ENCODE data around the gene CYP4F8.

DNA sequence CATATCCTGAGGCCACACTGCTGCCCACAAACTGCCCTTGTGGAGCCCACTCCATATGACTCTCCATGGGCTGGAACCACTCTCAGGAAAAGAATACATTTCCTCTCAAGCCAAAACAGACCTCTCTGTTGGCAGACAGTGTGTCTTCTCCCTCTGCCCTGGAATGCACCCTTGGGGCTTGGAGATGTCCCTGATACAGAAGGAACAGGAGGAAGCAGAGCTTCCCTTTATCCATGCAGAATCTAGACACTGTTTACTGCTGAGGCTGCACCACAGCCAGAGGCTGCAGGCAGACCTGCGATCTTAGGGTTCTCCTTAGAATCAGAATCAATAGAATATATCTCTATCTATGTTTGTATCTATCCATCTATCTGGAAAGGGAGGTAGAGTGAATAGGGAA, 26.8 kb upstream of the CYP4F8 start:
- TF ChIP-seq, protein P1, sequence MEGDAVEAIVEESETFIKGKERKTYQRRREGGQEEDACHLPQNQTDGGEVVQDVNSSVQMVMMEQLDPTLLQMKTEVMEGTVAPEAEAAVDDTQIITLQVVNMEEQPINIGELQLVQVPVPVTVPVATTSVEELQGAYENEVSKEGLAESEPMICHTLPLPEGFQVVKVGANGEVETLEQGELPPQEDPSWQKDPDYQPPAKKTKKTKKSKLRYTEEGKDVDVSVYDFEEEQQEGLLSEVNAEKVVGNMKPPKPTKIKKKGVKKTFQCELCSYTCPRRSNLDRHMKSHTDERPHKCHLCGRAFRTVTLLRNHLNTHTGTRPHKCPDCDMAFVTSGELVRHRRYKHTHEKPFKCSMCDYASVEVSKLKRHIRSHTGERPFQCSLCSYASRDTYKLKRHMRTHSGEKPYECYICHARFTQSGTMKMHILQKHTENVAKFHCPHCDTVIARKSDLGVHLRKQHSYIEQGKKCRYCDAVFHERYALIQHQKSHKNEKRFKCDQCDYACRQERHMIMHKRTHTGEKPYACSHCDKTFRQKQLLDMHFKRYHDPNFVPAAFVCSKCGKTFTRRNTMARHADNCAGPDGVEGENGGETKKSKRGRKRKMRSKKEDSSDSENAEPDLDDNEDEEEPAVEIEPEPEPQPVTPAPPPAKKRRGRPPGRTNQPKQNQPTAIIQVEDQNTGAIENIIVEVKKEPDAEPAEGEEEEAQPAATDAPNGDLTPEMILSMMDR (IDR thresholded peaks at IDR 0.05; ENCODE audit: insufficient read depth, low read length, poor library complexity, severe bottlenecking): no peak
- TF ChIP-seq EZH2phosphoT487 (conservative IDR thresholded peaks at IDR 0.05; ENCODE audit: low read length): no peak
